H9 (cell line): ENCODE data around the gene TAS2R3. TPM values are rescaled to one million over a fixed set of nuclear protein-coding genes. Genes with fewer than 3 reads are reported as not detected.

ENCODE experiments used
- DNase-seq: peaks from one replicate; pipeline ENCODE4 v3.0.0-alpha.2; 2017
- H2AFZ ChIP-seq: one replicate; pipeline ENCODE4 v1.6.1; 2013; ENCODE audit warnings: mild to moderate bottlenecking, low read length, control low read depth, moderate library complexity
- H2AK5ac ChIP-seq: 2 replicates; pipeline ENCODE4 v1.6.1; 2013; ENCODE audit warnings: low read length, control low read depth, mixed read lengths; ENCODE audit not compliant: insufficient read length
- H2BK120ac ChIP-seq: one replicate; pipeline ENCODE4 v1.6.1; 2013; ENCODE audit warnings: low read depth, mild to moderate bottlenecking, low read length, control low read depth, inconsistent platforms; ENCODE audit not compliant: poor library complexity, severe bottlenecking
- H2BK12ac ChIP-seq: 2 replicates; pipeline ENCODE4 v1.6.1; 2013; ENCODE audit warnings: low read length, control low read depth, mixed read lengths, low read depth; ENCODE audit not compliant: insufficient read length
- H2BK15ac ChIP-seq: 2 replicates; pipeline ENCODE4 v1.6.1; 2013; ENCODE audit warnings: low read depth, low read length, control low read depth
- H2BK20ac ChIP-seq: one replicate; pipeline ENCODE4 v1.6.1; 2013; ENCODE audit warnings: low read depth, mild to moderate bottlenecking, low read length, control low read depth, inconsistent platforms; ENCODE audit not compliant: poor library complexity, severe bottlenecking
- H2BK5ac ChIP-seq: 2 replicates; pipeline ENCODE4 v1.6.1; 2013; ENCODE audit warnings: low read length, control low read depth, mixed read lengths; ENCODE audit not compliant: insufficient read length
- H3K14ac ChIP-seq: 2 replicates; pipeline ENCODE4 v1.6.1; 2013; ENCODE audit warnings: low read length, control low read depth; ENCODE audit not compliant: insufficient read depth
- H3K18ac ChIP-seq: 2 replicates; pipeline ENCODE4 v1.6.1; 2013; ENCODE audit warnings: low read depth, mild to moderate bottlenecking, mixed read lengths, low read length, control low read depth; ENCODE audit not compliant: insufficient read length
- H3K23ac ChIP-seq: 2 replicates; pipeline ENCODE4 v1.6.1; 2013; ENCODE audit warnings: low read length, control low read depth, mixed read lengths, low read depth; ENCODE audit not compliant: insufficient read length
- H3K23me2 ChIP-seq: 2 replicates; pipeline ENCODE4 v1.6.1; 2013; ENCODE audit warnings: low read depth, mild to moderate bottlenecking, mixed read lengths, low read length, control low read depth; ENCODE audit not compliant: insufficient read length, poor library complexity, severe bottlenecking
- H3K27ac ChIP-seq: 2 replicates; pipeline ENCODE4 v1.5.1; 2013; ENCODE audit warnings: low read length, control low read depth, mixed read lengths, low read depth; ENCODE audit not compliant: insufficient read length
- H3K27me3 ChIP-seq: 2 replicates; pipeline ENCODE4 v1.6.1; 2013; ENCODE audit warnings: low read length, control low read depth, inconsistent platforms; ENCODE audit not compliant: insufficient read depth
- H3K4ac ChIP-seq: 2 replicates; pipeline ENCODE4 v1.6.1; 2013; ENCODE audit warnings: low read depth, mild to moderate bottlenecking, control low read depth, inconsistent platforms, low read length, moderate library complexity
- H3K4me1 ChIP-seq: 2 replicates; pipeline ENCODE4 v1.6.1; 2013; ENCODE audit warnings: low read length, control low read depth, inconsistent platforms; ENCODE audit not compliant: insufficient read depth
- H3K4me2 ChIP-seq: 2 replicates; pipeline ENCODE4 v1.6.1; 2013; ENCODE audit warnings: low read length, control low read depth, mixed read lengths; ENCODE audit not compliant: insufficient read length, insufficient read depth
- H3K56ac ChIP-seq: 2 replicates; pipeline ENCODE4 v1.6.1; 2013; ENCODE audit warnings: low read depth, mild to moderate bottlenecking, mixed read lengths, low read length, control low read depth; ENCODE audit not compliant: insufficient read length
- H3K79me1 ChIP-seq: 2 replicates; pipeline ENCODE4 v1.6.1; 2013; ENCODE audit warnings: low read depth, mild to moderate bottlenecking, moderate library complexity, low read length, control low read depth, inconsistent platforms; ENCODE audit not compliant: insufficient read depth, poor library complexity, severe bottlenecking
- H3K79me2 ChIP-seq: 2 replicates; pipeline ENCODE4 v1.6.1; 2013; ENCODE audit warnings: low read length, control low read depth, inconsistent platforms; ENCODE audit not compliant: insufficient read depth
- H3K9ac ChIP-seq: 2 replicates; pipeline ENCODE4 v1.6.1; 2013; ENCODE audit warnings: low read length, control low read depth, mixed read lengths; ENCODE audit not compliant: insufficient read length; ENCODE audit errors: extremely low read depth
- H3K9me3 ChIP-seq: one replicate; pipeline ENCODE4 v1.6.1; 2013; ENCODE audit warnings: low read depth, low read length, inconsistent platforms; ENCODE audit not compliant: control insufficient read depth
- H3T11ph ChIP-seq: one replicate; pipeline ENCODE4 v1.6.1; 2013; ENCODE audit warnings: mild to moderate bottlenecking, low read length, control low read depth, inconsistent platforms
- H4K20me1 ChIP-seq: one replicate; pipeline ENCODE4 v1.6.1; 2013; ENCODE audit not compliant: control insufficient read depth, insufficient read length, insufficient read depth
- H4K5ac ChIP-seq: 2 replicates; pipeline ENCODE4 v1.6.1; 2013; ENCODE audit warnings: low read depth, mild to moderate bottlenecking, mixed read lengths, low read length, control low read depth; ENCODE audit not compliant: insufficient read length
- H4K8ac ChIP-seq: replicated peaks from 2 replicates; pipeline ENCODE4 v1.6.1; 2013; ENCODE audit warnings: low read length, control low read depth, mixed read lengths, low read depth; ENCODE audit not compliant: insufficient read length
- H4K91ac ChIP-seq: 2 replicates; pipeline ENCODE4 v1.6.1; 2013; ENCODE audit warnings: low read depth, mild to moderate bottlenecking, moderate library complexity, mixed read lengths, low read length, control low read depth; ENCODE audit not compliant: insufficient read length
- H3K27ac Mint-ChIP-seq, 3 experiments: 2 replicates in 2 of 3; 3 replicates in 1 of 3; pipeline ENCODE4 v1.8.0; 2020 to 2021; ENCODE audit warnings: mixed read lengths in 3 of 3, mild to moderate bottlenecking in 1 of 3, moderate library complexity in 1 of 3
- H3K27me3 Mint-ChIP-seq: 2 replicates; pipeline ENCODE4 v1.8.0; 2021; ENCODE audit warnings: low read depth, mild to moderate bottlenecking, moderate library complexity, mixed read lengths
- H3K36me3 Mint-ChIP-seq, 3 experiments: 2 replicates in 2 of 3; 3 replicates in 1 of 3; pipeline ENCODE4 v1.8.0; 2020 to 2021; ENCODE audit warnings: low read depth in 3 of 3, mixed read lengths in 3 of 3; ENCODE audit not compliant: insufficient read depth in 1 of 3
- H3K4me1 Mint-ChIP-seq, 2 experiments: 2 replicates each; pipeline ENCODE4 v1.8.0; 2020; ENCODE audit warnings: mixed read lengths in 2 of 2
- H3K4me3 Mint-ChIP-seq, 2 experiments: 2 replicates in 1 of 2; 3 replicates in 1 of 2; pipeline ENCODE4 v1.8.0; 2020 to 2021; ENCODE audit warnings: mild to moderate bottlenecking in 2 of 2, mixed read lengths in 2 of 2, moderate library complexity in 1 of 2
- H3K9me3 Mint-ChIP-seq, 2 experiments: 2 replicates in 1 of 2; 3 replicates in 1 of 2; pipeline ENCODE4 v1.8.0; 2020; ENCODE audit warnings: mild to moderate bottlenecking in 2 of 2, mixed read lengths in 2 of 2, moderate library complexity in 1 of 2
- CTCF ChIP-seq: fragments of 200-600 bp; sonication (generic); conservative IDR thresholded peaks from 3 replicates; pipeline ENCODE4 v1.8.0; 2021; ENCODE audit warnings: antibody characterized with exemption, mild to moderate bottlenecking
- WGBS: extraction: QIAGEN DNeasy Blood & Tissue Kit; methylation state at CpG from one replicate; pipeline ENCODE4 v1.1.7; 2013; ENCODE audit warnings: missing lambda C conversion rate, low lambda C conversion rate, mixed read lengths; ENCODE audit not compliant: insufficient read length; ENCODE audit errors: extremely low coverage; 5-methylcytosine and 5-hydroxymethylcytosine counted together
- total RNA-seq: library from RNA; stranded (reverse); gene quantifications from 2 replicates; pipeline ENCODE4 v1.2.1, GENCODE V29; 2021

TAS2R3 gene
- total RNA-seq, 1 experiment from 2014 or later = 1.2 TPM

GRCh38 chr7:141731476-141732149 is 32.3 kb upstream of the TAS2R3 start:
- Histone ChIP-seq H4K5ac (no peak overlapping the region), H4K91ac (no peak overlapping the region), H4K8ac (no peak overlapping the region), H2AFZ (no peak overlapping the region), H3K18ac (no peak overlapping the region), H3K4me1 (no peaks in the 10 kb centered on the region), H3T11ph (no peak overlapping the region), H3K9ac (no peak overlapping the region), H2AK5ac (no peak overlapping the region), H3K27me3 (no peaks in the 10 kb centered on the region), H2BK20ac (no peak overlapping the region), H2BK5ac (no peak overlapping the region), H3K56ac (no peak overlapping the region), H3K23ac (no peak overlapping the region), H3K27ac (no peak overlapping the region), H3K4me2 (no peak overlapping the region), H3K9me3 (no peaks in the 10 kb centered on the region), H3K23me2 (no peaks in the 10 kb centered on the region), H3K14ac (no peak overlapping the region; the same call in 1 of the 2 replicates), H3K79me1 (no peaks in the 10 kb centered on the region), H3K79me2 (no peaks in the 10 kb centered on the region), H2BK12ac (no peak overlapping the region), H2BK15ac (no peak overlapping the region), H4K20me1 (no peaks in the 10 kb centered on the region), H2BK120ac (no peak overlapping the region), H3K4ac (no peak overlapping the region)
- Mint-ChIP-seq H3K4me3 (no peak overlapping the region), H3K9me3 (no peaks in the 10 kb centered on the region), H3K27me3 (no peaks in the 10 kb centered on the region), H3K36me3 (no peaks in the 10 kb centered on the region), H3K4me1 (peaks cover 0 to 4% of the 10 kb centered on the region in 2 experiments; a peak in 3 of 4 replicates), H3K27ac (peak overlapping the region in 1 of 3 experiments; percentile 71; a peak in 1 of 7 replicates)
- no peak for DNase-seq
- TF ChIP-seq CTCF = no peak
- no CpG with 5 or more reads among the region's 24 CpGs for WGBS
